GM19351 (cell line): ENCODE results near the gene TIMM17A.
"Not testable (repeated sequence)": the region's sequence is repeated elsewhere in the genome, so short reads cannot be mapped to it uniquely, and the experiment has no call there.

Source experiments
- ATAC-seq: cut with Tn5 transposase; IDR thresholded peaks from one replicate; pipeline ENCODE4 v1.9.1; 2021; ENCODE audit warnings: mild to moderate bottlenecking, moderate library complexity; ENCODE audit not compliant: unreplicated experiment

Gene TIMM17A

DNA sequence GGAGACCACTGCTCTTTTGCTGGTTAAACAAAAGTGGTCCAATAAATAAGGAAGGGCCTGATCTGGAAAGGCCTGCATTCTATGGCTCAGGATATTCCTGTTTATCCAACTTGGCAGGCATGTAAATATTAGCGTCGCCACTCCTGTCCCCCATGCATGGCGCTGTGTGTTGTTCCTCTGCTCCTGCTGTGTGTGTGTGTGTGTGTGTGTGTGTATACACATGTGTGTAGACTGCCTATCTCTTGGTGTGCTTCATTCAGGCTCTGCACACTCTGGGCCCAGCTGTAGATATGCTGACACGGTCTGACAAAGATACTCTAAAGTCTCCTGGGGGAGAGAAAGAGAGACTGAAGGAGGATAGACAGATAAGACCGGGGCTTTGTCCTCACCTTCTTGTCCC is 15.7 kb upstream of the TIMM17A start:
- ATAC-seq, result no peak

DNA sequence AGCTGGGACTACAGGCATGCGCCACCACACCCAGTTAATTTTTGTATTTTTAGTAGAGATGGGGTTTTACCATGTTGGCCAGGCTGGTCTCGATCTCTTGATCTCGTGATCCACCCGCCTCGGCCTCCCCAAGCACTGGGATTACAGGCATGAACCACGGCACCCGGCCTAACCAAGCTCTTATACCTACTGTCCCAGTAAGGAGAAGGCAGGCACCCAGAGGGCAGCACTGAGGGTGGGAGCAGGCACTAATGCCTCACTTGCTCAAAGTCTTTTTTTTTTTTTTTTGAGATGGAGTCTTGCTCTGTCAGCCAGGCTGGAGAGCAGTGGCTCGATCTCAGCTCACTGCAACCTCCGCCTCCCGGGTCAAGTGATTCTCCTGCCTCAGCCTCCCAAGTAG is 15.0 kb upstream of the TIMM17A start:
- not testable (repeated sequence) for ATAC-seq

DNA sequence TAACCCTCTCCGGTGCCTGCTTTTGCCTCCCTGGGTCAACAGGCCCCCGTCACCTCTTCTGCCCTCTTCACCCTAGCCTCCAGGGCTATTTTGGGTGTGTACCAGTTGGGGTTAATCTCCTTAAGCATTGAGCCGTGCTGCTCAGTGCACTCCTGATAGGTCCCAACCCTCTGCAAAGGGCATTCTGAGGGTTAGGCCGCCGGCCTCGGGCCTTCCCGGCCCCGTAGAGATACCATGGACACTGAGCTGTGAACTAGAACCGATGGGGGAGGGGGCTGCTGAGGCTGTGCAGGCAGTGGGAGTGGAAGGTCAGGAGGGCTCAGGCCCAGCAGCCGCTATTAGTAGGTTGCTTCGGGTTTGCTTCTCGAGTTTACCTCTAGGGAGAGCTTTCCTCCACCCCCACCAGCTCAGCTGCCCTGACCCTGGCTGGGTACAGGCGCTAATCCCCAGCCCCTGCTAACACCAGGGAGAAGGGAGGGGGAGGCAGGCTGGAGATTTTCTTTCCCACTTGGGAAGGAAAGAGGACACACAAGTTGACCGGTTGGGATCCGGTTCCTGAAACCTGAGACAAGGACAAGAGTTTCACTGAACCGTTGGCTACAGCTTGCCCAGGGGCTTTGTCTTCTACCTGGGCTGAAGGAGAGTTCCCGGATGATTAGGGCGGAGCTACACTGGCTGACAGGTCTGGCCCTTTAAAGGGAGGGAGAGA is 13.7 kb upstream of the TIMM17A start:
- ATAC-seq, result no peak

DNA sequence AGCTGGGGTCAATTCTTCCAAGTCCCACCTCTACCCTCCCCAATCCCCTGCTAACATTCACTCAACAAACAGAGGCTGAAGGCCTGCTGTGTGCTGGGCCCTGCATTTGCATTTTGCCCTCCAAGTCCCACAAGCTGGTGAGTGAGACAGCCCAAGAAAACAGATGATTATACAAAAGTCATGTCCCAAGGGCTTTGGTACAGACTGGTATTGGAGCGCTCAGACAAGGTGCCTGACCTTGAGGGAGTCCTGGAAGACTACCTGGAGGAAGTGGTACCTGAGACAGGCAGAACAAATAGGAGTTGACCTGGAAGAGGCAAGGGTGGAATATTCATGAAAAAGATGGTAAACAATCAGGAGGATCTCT is 13.2 kb upstream of the TIMM17A start:
- no peak for ATAC-seq

DNA sequence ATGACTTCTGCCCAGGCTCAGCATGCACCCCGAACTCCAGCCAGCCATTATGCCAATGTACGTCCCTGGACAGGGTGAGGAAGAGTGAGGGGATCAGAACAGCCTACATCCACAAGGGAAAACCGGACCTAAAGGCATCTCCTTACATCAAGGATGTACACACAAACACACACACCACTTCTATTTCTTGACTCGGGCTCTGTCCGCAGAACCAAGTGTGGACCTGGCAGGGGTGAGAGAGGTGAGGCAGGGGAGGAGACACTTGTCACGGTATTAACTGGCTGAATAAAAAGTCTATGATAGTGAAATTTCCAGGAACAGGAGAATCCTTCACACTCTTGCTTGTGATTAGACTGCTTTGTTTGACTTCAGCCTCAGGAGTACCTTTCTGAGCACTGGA is 11.3 kb upstream of the TIMM17A start:
- no peak for ATAC-seq

DNA sequence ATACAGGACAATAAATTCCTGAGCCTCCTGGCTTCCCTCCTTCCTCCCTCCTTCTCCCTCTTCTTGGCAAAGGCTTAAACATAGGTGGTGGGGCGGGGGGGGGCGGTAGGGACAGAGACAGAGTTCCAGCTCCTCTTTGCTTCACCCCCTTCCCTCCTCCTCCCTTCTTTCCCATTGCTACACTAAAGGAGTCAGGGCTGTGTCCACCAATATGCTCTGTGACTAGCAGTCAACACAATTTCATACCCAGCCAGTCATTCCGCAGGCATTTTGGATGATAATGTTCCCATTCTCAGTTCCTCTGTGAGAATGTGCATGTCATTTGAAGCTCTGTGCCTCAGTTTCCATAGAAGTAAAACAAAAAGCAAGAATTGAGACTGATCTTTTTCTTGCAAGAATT is 10.7 kb upstream of the TIMM17A start:
- no peak for ATAC-seq

DNA sequence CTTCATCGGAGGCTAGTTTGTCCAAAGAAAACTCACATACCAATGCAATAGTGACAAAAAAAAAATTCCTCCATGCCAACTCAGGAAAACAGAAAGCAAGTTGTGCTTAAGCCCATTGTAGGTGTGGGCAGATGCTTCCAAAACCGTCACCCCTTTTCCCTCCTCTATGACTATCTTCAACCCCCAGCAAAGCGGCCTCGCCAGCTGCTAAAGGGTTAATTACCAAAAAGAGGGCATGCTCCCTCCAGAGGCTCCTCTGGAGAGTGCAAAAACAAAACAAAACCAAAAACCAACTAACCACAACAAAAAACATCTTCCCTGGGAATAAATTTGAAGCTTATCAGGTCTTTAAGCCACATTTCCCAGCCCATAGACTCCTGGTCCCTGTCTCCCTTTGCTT is 10.1 kb upstream of the TIMM17A start:
- no peak for ATAC-seq

DNA sequence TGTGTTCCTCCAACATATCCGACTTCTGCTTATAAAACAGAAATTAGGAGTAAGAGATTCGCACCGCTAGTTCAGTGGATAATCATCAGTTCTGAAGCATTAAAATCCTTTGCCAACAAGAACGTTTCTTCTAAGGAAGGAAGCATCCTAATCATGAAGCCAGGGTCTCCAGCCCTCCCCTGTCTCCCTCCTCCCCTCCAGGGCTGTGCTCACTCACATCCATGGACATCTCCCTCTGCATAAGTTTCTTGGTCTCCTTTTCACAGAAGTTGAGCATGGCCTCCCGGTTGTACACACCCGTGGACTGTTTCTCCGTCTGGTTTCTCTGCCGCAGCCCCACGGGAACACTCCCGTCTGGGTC is 9.5 kb upstream of the TIMM17A start:
- no peak for ATAC-seq

DNA sequence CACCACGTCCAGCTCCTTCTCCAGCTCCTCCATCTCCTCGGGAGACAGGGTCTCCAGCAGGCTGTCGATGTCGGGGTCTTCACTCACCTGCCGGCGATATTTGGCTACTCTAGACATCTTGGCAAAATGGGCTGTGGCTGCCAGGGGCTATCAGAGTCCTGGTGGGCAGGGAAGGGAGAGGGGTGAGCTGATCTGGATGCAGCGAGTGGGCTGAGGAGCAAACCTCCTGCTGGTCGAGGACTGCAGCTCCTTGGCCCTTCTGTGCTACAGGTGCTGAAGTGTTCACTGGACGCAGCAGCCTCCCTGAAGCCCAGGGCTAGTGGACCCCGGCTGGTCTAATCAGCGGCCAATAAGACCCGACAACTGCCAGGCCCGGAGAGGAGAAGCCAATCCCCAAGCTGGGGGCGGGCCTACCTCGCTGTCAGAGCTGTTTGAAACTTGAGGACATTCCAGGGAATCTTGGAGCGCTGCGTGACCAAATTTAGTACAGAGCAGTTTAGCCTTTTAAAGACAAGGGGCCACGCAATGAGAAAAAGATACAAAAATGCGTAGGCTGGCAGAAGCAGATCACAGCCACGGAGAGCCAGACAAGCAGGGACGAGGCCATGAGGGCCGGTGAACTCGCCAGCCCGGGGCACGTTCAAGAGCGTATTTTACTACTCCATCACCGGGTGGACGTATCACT is 8.9 kb upstream of the TIMM17A start, which contains the start of gene LMOD1:
LMOD1 (minus strand) TSS at position 325 of the 685 bp plus-strand sequence; CDS start at position 117, 208 bp downstream.
- no peak for ATAC-seq

DNA sequence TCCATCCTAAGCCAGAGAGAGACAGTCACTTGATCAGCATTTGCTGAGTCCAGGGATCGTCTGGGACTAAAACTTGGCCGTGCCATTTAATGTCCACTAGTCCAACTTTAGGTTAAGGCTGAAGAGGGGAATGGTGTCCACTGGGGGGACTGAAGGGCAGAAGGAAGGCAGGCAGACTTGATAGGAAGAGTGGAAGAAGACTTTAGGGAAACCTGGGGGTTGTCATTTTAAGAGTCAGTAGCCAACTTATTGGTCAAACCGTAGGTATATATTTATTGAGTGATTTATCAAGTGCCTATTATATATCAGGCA is 7.7 kb upstream of the TIMM17A start:
- ATAC-seq, result no peak

DNA sequence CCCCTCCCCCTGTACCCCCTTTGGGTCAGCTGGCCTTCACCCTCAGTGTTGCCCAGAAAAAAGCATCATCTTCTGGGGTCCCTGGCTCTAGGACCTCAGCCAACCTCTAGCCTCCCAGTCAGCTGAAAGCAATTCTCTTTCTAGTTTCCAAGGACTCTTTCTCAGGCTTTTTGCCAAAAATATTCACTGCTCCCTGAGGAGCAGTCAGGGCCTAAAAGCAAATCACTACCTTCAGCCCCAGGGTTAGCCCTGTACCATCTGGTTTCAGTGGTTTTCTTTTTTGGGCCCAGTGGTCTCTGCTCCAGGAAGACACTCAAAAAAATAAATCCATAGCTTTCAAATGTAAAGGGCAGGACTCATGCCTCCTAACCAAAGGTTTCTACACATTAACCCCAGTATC is 5.8 kb upstream of the TIMM17A start:
- no peak for ATAC-seq

DNA sequence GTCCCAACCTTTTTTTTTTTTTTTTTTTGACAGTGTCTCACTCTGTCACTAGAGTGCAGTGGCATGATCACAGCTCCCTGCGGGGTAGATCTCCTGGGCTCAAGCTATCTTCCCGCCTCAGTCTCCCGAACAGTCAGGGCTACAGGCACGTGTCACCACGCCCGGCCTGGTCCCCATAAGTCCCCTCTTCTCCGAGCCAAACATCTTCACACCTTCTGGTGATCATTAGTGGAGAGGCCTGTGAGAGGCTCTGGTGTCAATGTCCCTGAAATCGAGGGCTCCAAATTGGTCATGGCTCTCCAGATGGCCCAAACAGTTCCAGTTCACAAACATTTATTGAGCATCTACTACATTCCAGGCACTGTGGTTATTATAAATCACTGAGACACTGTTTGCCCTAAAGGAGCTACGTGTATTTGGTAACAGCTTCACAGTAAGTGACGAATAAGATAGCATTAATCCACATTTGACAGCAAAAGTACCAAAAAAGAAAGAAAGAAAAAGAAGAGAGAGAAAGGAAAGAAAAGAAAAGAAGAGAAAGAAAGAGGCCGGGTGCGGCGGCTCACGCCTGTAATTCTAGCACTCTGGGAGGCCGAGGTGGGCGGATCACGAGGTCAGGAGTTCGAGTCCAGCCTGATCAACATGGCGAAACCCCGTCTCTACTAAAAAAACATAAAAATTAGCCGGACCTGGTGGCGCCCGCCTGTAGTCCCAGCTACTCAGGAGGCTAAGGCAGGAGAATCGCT is 867 bp upstream of the TIMM17A start:
- no peak for ATAC-seq

DNA sequence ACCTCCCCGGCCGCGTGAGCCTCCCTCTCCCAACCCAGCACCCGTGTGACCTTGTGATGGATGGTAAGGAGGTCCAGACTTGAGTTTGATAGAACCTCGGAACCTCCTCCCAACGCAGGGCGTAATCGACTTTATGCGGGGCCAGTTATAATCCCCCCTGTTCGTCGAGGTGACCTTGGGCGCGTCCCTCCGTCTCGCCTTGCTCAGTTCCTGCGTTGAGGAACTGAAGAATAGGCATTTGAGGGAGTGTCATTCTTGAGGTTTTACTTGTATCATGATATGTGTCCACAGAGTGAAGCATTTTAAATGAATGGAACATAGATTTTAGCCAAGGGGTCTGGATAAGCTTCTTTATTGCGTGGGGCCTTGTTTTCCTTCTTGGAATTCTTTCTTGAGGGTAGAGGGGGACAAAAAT is 433 bp downstream of the TIMM17A start:
- ATAC-seq, result peak; percentile 29

DNA sequence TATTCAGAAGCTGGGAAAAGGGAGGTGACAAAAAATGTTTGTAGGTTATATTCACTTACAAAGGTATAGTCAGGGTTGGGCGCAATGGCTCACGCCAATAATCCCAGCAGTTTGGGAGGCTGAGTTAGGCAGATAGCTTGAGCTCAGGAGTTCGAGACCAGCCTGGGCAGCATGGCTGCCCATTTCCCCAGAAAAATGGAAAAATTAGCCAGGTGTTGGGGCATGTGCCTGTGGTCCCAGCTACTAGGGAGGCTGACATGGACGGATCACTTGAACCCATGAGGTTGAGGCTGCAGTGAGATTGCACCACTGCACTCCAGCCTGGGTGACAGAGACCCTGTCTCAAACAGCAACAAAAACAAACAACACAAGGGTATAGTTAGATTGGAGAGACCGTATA is 3.0 kb downstream of the TIMM17A start:
- no peak for ATAC-seq

DNA sequence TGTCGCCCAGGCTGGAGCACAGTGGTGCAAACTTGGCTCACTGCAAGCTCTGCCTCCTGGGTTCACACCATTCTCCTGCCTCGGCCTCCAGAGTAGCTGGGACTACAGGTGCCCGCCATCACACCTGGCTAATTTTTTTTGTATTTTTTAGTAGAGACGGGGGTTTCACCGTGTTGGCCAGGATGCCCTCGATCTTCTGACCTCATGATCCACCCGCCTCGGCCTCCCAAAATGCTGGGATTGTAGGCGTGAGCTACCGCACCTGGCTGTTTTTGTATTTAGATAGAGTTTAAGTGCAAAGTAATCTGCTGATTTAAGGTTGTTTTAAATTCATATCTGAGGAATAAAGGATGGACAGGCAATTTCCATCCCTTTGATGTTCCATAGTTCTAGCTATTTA is 7.1 kb downstream of the TIMM17A start:
- ATAC-seq, result not testable (repeated sequence)

DNA sequence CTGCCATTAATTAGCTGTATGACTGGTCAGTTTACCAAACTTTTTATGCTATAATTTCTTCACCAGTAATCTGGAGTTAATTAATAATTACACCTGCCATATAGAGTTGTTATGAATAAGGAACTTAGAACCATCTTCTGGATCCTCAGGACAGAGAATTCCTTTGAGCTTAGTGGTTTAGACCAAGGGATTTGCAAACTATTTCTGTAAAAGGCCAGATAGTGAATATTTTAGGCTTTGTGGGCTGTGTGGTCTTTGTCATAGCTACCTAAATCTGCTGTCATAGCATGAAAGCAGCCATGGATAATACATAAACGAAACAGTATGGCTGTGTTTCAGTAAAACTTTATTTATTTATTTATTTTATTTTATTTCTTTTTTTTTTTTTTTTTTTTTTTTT is 9.0 kb downstream of the TIMM17A start:
- no peak for ATAC-seq

DNA sequence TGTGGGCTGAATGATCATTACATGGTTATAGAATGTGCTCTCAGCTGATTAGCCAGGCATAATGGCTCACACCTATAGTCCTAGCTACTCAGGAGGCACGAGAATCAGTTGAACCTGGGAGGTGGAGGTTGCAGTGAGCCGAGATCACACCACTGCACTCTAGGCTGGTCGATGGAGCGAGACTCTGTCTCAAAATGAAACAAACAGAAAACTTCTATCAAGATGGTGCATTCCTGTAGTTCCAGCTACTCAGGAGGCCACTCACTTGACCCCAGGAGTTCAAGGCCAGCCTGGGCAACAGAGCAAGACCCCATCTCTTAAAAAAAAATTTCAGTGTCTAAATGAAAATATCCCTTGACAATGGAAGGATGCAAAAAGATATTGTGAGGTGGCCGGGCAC is 10.9 kb downstream of the TIMM17A start:
- no peak for ATAC-seq

DNA sequence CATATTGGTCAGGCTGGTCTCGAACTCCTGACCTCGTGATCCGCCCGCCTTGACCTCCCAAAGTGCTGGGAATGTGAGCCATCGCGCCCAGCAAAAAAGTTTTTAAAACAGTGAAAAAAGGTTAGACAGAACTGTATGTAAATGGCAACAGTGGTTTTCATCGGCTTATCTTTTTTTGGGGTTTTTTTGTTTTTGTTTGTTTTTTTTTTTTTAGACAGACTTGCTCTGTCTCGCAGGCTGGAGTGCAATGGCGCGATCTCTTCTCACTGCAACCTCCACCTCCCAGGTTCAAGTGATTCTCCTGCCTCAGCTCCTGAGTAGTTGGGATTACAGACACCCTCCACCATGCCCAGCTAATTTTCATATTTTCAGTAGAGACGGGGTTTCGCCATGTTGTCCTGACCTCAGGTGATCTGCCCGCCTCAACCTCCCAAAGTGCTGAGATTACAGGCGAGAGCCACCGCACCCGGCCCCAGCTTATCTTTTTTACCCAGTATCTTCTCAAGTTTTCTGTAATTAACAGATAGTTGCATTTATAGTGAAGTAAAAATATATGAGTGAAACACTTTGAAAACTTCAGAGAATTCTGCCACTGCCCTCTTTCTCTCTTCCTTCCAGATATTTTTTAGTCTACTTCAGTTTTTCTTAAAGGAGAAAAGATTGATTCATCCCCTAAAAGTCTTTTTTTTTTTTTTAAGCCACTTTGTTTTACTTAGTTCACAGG is 13.1 kb downstream of the TIMM17A start:
- no peak for ATAC-seq

DNA sequence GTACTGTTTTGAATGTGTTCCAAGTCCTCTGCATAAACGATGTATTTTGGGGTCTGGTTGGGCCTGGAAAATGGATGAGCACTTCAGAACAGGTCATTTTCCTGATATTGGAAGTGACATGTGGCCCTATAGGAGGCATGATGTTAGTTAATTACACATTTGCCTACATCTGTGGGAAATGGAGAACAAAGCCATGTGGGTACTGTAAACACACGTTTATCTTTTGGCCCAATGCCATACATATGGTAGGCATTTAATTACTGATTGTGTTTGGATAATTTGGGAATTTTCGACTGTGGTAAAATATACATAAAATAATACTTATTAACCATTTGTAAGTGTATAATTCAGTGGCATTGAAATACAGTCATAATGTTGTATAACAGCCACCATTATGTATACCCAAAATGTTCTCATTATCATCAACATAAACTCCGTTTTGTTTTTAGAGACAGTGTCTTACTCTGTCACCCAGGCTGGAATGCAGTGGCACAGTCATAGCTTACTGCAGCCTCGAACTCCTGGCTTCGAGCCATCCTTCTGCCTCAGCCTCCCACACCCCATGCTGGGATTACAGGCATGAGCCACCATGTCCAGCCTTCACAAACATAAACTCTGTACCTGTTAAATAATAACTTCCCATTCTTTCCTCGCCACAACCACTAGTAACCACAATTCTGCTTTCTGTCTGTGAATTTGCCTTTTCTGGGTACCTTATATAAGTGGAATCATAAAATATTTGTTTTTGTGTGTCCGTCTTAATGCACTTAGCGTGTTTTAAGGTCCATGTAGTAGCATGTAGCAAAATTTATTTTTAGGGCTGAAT is 15.2 kb downstream of the TIMM17A start:
- no peak for ATAC-seq

DNA sequence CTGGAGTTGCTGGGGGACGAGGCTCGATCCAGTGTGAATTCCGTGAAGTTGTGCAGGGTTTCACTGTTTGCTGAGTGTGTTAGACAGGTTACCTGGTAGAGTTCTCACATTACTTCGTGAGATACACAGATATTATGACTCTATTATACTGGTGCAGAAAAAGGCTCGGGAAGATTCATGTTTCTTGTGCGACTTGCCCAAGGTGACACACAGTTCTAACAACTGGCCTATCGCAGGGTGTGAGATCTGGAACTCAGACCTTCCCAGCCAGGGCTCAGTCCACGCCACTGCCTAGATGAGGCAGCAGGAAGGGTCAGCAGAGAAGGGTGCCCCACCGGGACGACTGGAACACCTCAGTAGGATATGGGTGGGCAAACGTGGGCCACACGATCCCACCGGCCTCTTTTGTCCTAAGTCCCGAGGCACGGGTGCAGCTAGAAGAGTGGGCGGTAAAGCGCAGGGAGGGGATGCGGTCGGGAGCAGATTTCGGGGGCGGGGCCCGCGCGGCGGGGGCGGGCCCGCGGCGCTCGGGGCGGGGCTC is 26.8 kb downstream of the TIMM17A start:
- ATAC-seq, result no peak
